ENCODE results near the gene SQSTM1. TPM values are rescaled to one million over a fixed set of nuclear protein-coding genes. Genes with fewer than 3 reads are reported as not detected.

Gene SQSTM1
- total RNA-seq, 1 donor from 2014 or later = 1,006 TPM

- peak; percentile 83 for DNase-seq
Observed at GRCh38 chr5:179806250-179807048, 14.3 kb upstream of the SQSTM1 start, which contains the start of gene MGAT4B. Gene MGAT4B, minus strand, starts transcription at chr5:179806866. Its CDS starts 283 bp downstream, at chr5:179806583.

GRCh38 chr5:179812135-179812825 lies 8.4 kb upstream of the SQSTM1 start:
- no peak for DNase-seq

GRCh38 chr5:179812997-179813607 lies 7.6 kb upstream of the SQSTM1 start:
- DNase-seq = no peak

- DNase-seq = no peak
Observed at GRCh38 chr5:179814090-179814489, 6.6 kb upstream of the SQSTM1 start.

GRCh38 chr5:179815491-179816249 lies 5.0 kb upstream of the SQSTM1 start:
- DNase-seq = no peak

GRCh38 chr5:179816401-179816795 lies 4.3 kb upstream of the SQSTM1 start:
- DNase-seq = no peak

GRCh38 chr5:179816796-179817469 lies 3.8 kb upstream of the SQSTM1 start:
- DNase-seq = peak; percentile 38

- DNase-seq = no peak
Observed at GRCh38 chr5:179817470-179817840, 3.2 kb upstream of the SQSTM1 start.

GRCh38 chr5:179817890-179818745 lies 2.6 kb upstream of the SQSTM1 start:
- DNase-seq = no peak

- DNase-seq = peak; percentile 96
Observed at GRCh38 chr5:179818746-179819295, 1.9 kb upstream of the SQSTM1 start.

- DNase-seq = peak; percentile 89
Observed at GRCh38 chr5:179819296-179820126, 1.2 kb upstream of the SQSTM1 start.

GRCh38 chr5:179820127-179820482 lies 600 bp upstream of the SQSTM1 start:
- no peak for DNase-seq

GRCh38 chr5:179821298-179822058 lies 773 bp downstream of the SQSTM1 start:
- peak; percentile 96 for DNase-seq

GRCh38 chr5:179822059-179822432 lies 1.3 kb downstream of the SQSTM1 start:
- DNase-seq = no peak

- no peak for DNase-seq
Observed at GRCh38 chr5:179822444-179822990, 1.8 kb downstream of the SQSTM1 start.

GRCh38 chr5:179823937-179824744 lies 3.4 kb downstream of the SQSTM1 start:
- no peak for DNase-seq

GRCh38 chr5:179824745-179825112 lies 4.0 kb downstream of the SQSTM1 start:
- no peak for DNase-seq

GRCh38 chr5:179825655-179826182 lies 5.0 kb downstream of the SQSTM1 start:
- no peak for DNase-seq
